Measurements from ENCODE around the gene HYAL3. TPM values are rescaled to one million over a fixed set of nuclear protein-coding genes. Genes with fewer than 3 reads are reported as not detected.

HYAL3 gene
- total and polyA plus RNA-seq, 2 of the 8 experiments (the other 6 are each of a cell fraction or from before 2014, with no cell fraction given), result 3.2 to 12.2 TPM

GRCh38 chr3:50303013-50303815, 4.0 kb upstream of the HYAL3 start, which contains the start of gene HYAL1 (continued):
- TF ChIP-seq YY1 (IDR thresholded peaks at IDR 0.05; ENCODE audit: low read depth, low read length) (no peak), SIRT6 (IDR thresholded peaks at IDR 0.05; ENCODE audit: low read length) (no peak), HDAC2 (IDR thresholded peaks at IDR 0.05; ENCODE audit: borderline replicate concordance in 1 of 2, low read depth in 2 of 2, low read length in 2 of 2) (no peak), GABPA (IDR thresholded peaks at IDR 0.05; ENCODE audit: borderline replicate concordance, insufficient read depth, low read length) (no peak), NANOG (IDR thresholded peaks at IDR 0.05; ENCODE audit: insufficient read depth, low read depth, low read length, poor library complexity, severe bottlenecking) (no peak), BRCA1 (IDR thresholded peaks at IDR 0.05; ENCODE audit: low read depth, low read length) (no peak), JUN (IDR thresholded peaks at IDR 0.05; ENCODE audit: low read depth, low read length) (no peak), SP2 (IDR thresholded peaks at IDR 0.05; ENCODE audit: low read length) (no peak), CHD2 (IDR thresholded peaks at IDR 0.05; ENCODE audit: low read length) (no peak), RAD21 (IDR thresholded peaks at IDR 0.05 in 1 of 2, conservative IDR thresholded peaks at IDR 0.05 in 1 of 2; ENCODE audit: low read depth in 2 of 2, low read length in 2 of 2) (peak; percentile 25 to 53; a peak in 3 of 4 replicates), SP1 (IDR thresholded peaks at IDR 0.05; ENCODE audit: low read depth, low read length) (no peak), TCF12 (IDR thresholded peaks at IDR 0.05; ENCODE audit: low read depth, low read length) (no peak), RXRA (IDR thresholded peaks at IDR 0.05; ENCODE audit: insufficient read depth, low read depth, low read length) (no peak), ASH2L (IDR thresholded peaks at IDR 0.05; ENCODE audit: low read length) (no peak), EGR1 (IDR thresholded peaks at IDR 0.05; ENCODE audit: borderline replicate concordance, low read depth, low read length) (no peak), EZH2 (IDR thresholded peaks at IDR 0.05; ENCODE audit: low read depth, low read length, severe bottlenecking) (no peak), SAP30 (IDR thresholded peaks at IDR 0.05; ENCODE audit: insufficient read depth, insufficient replicate concordance, low read length) (no peak), SRF (IDR thresholded peaks at IDR 0.05; ENCODE audit: low read depth, low read length) (no peak), TAF1 (IDR thresholded peaks at IDR 0.05; ENCODE audit: low read depth, low read length) (peak; percentile 58; the same call in 1 of the 2 replicates), CHD1 (IDR thresholded peaks at IDR 0.05; ENCODE audit: low read depth, low read length) (no peak), TBP (IDR thresholded peaks at IDR 0.05; ENCODE audit: low read depth, low read length) (peak; percentile 52; the same call in 1 of the 2 replicates)
- TF ChIP-seq, protein P1, sequence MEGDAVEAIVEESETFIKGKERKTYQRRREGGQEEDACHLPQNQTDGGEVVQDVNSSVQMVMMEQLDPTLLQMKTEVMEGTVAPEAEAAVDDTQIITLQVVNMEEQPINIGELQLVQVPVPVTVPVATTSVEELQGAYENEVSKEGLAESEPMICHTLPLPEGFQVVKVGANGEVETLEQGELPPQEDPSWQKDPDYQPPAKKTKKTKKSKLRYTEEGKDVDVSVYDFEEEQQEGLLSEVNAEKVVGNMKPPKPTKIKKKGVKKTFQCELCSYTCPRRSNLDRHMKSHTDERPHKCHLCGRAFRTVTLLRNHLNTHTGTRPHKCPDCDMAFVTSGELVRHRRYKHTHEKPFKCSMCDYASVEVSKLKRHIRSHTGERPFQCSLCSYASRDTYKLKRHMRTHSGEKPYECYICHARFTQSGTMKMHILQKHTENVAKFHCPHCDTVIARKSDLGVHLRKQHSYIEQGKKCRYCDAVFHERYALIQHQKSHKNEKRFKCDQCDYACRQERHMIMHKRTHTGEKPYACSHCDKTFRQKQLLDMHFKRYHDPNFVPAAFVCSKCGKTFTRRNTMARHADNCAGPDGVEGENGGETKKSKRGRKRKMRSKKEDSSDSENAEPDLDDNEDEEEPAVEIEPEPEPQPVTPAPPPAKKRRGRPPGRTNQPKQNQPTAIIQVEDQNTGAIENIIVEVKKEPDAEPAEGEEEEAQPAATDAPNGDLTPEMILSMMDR (IDR thresholded peaks at IDR 0.05; ENCODE audit: control extremely low read depth in 1 of 3, insufficient read depth in 1 of 3, low read depth in 1 of 3, low read length in 3 of 3), result peak in 2 of 3 experiments; percentile 39 to 41; a peak in 3 of 4 replicates

All from H1 (cell line).